IMR-90 (cell line): ENCODE measurements around the gene EMP1. TPM values are rescaled to one million over a fixed set of nuclear protein-coding genes. Genes with fewer than 3 reads are reported as not detected.

Source experiments
- ATAC-seq: fragments of 200-7000 bp; cut with Tn5 transposase; 2 replicates; pipeline ENCODE4 v1.9.1; 2020; ENCODE audit warnings: low read depth, mild to moderate bottlenecking, moderate library complexity
- BruUV-seq: library from RNA; stranded (reverse); fragments of 400-500 nt; replicated peaks from 2 replicates; lab custom pipeline; 2021; lab: Mats Ljungman, UMichigan
- CTCF ChIA-PET: fragments of 300-600 bp; formaldehyde crosslinking; extraction: SDS; loops from one replicate; lab custom pipeline; 2021; ENCODE audit warnings: antibody characterized with exemption; lab: Yijun Ruan, JAX
- POLR2A ChIA-PET: fragments of 300-600 bp; sonication (Branson Sonifier 250); formaldehyde crosslinking; loops from one replicate; lab custom pipeline; 2022; ENCODE audit warnings: antibody characterized with exemption; ENCODE audit not compliant: unreplicated experiment; lab: Charles Lee
- DNase-seq: peaks from one replicate; pipeline ENCODE4 v3.0.0; 2013
- H2AFZ ChIP-seq: replicated peaks from 2 replicates; pipeline ENCODE3; 2013; ENCODE audit warnings: low read length, mild to moderate bottlenecking; ENCODE audit not compliant: poor library complexity
- H2AK5ac ChIP-seq: 2 replicates; pipeline ENCODE4 v1.6.1; 2013; ENCODE audit warnings: low read depth, low read length, inconsistent platforms
- H2AK9ac ChIP-seq: replicated peaks from 2 replicates; pipeline ENCODE3; 2013; ENCODE audit warnings: mild to moderate bottlenecking, low read depth, low read length, moderate library complexity; ENCODE audit not compliant: poor library complexity
- H2BK120ac ChIP-seq: 2 replicates; pipeline ENCODE4 v1.6.1; 2013; ENCODE audit warnings: low read depth, low read length, inconsistent platforms
- H2BK15ac ChIP-seq: 3 replicates; pipeline ENCODE4 v1.6.1; 2013; ENCODE audit warnings: low read depth, low read length, inconsistent platforms
- H2BK20ac ChIP-seq: 2 replicates; pipeline ENCODE4 v1.6.1; 2013; ENCODE audit warnings: low read depth, mild to moderate bottlenecking, inconsistent platforms, low read length, moderate library complexity
- H2BK5ac ChIP-seq: 2 replicates; pipeline ENCODE4 v1.6.1; 2013; ENCODE audit warnings: mild to moderate bottlenecking, low read depth, low read length, inconsistent platforms; ENCODE audit not compliant: poor library complexity, severe bottlenecking
- H3K14ac ChIP-seq: replicated peaks from 2 replicates; pipeline ENCODE4 v1.6.1; 2013; ENCODE audit warnings: low read depth, low read length, inconsistent platforms
- H3K18ac ChIP-seq: 2 replicates; pipeline ENCODE4 v1.6.1; 2013; ENCODE audit warnings: low read depth, low read length, control low read depth
- H3K23ac ChIP-seq: 2 replicates; pipeline ENCODE4 v1.6.1; 2013; ENCODE audit warnings: low read depth, low read length, inconsistent platforms
- H3K27ac ChIP-seq: 2 replicates; pipeline ENCODE4 v1.5.1; 2013; ENCODE audit warnings: mild to moderate bottlenecking, control low read depth, low read length; ENCODE audit not compliant: insufficient read depth
- H3K27me3 ChIP-seq: 2 replicates; pipeline ENCODE4 v1.6.1; 2013; ENCODE audit warnings: low read length; ENCODE audit not compliant: control insufficient read depth, insufficient read depth
- H3K36me3 ChIP-seq: 2 replicates; pipeline ENCODE4 v1.6.1; 2013; ENCODE audit warnings: low read length, mixed read lengths; ENCODE audit not compliant: control insufficient read depth, insufficient read depth
- H3K4ac ChIP-seq: 2 replicates; pipeline ENCODE4 v1.6.1; 2013; ENCODE audit warnings: low read depth, low read length, inconsistent platforms
- H3K4me1 ChIP-seq: 2 replicates; pipeline ENCODE4 v1.6.1; 2013; ENCODE audit warnings: low read length, mixed read lengths; ENCODE audit not compliant: control insufficient read depth, insufficient read depth
- H3K4me2 ChIP-seq: 2 replicates; pipeline ENCODE4 v1.6.1; 2013; ENCODE audit warnings: low read depth, mild to moderate bottlenecking, control low read depth, low read length, moderate library complexity
- H3K4me3 ChIP-seq: 2 replicates; pipeline ENCODE4 v1.5.1; 2013; ENCODE audit warnings: low read depth, mild to moderate bottlenecking, control low read depth, low read length, moderate library complexity; ENCODE audit not compliant: insufficient read depth
- H3K56ac ChIP-seq: 2 replicates; pipeline ENCODE4 v1.6.1; 2013; ENCODE audit warnings: low read length, inconsistent platforms; ENCODE audit not compliant: insufficient read depth; ENCODE audit errors: extremely low read depth
- H3K79me1 ChIP-seq, 2 experiments: 2 replicates each; pipeline ENCODE4 v1.6.1; 2013; ENCODE audit warnings: low read length in 2 of 2, inconsistent platforms in 1 of 2, low read depth in 1 of 2
- H3K9ac ChIP-seq: 2 replicates; pipeline ENCODE4 v1.6.1; 2013; ENCODE audit warnings: low read depth, low read length, control low read depth
- H3K9me1 ChIP-seq: 2 replicates; pipeline ENCODE4 v1.6.1; 2013; ENCODE audit warnings: low read length, inconsistent platforms; ENCODE audit not compliant: insufficient read depth
- H3K9me3 ChIP-seq: 2 replicates; pipeline ENCODE4 v1.6.1; 2013; ENCODE audit warnings: low read length; ENCODE audit not compliant: control insufficient read depth, insufficient read depth
- H4K20me1 ChIP-seq: 2 replicates; pipeline ENCODE4 v1.6.1; 2013; ENCODE audit warnings: low read length, inconsistent platforms; ENCODE audit not compliant: insufficient read depth
- H4K5ac ChIP-seq: 2 replicates; pipeline ENCODE4 v1.6.1; 2013; ENCODE audit warnings: mild to moderate bottlenecking, low read depth, low read length, control low read depth
- H4K8ac ChIP-seq, 2 experiments: 2 replicates each; pipeline ENCODE4 v1.6.1; 2013; ENCODE audit warnings: low read depth in 2 of 2, low read length in 2 of 2, control low read depth in 1 of 2, inconsistent platforms in 1 of 2
- H4K91ac ChIP-seq: 2 replicates; pipeline ENCODE4 v1.6.1; 2013; ENCODE audit warnings: low read depth, low read length, inconsistent platforms; ENCODE audit not compliant: insufficient read depth
- BHLHE40 ChIP-seq: fragments of 150-350 bp; IDR thresholded peaks from 2 replicates; pipeline ENCODE4 v1.6.1; 2016; ENCODE audit warnings: mild to moderate bottlenecking, low read depth, low read length
- CEBPB ChIP-seq: IDR thresholded peaks from 2 replicates; pipeline ENCODE4 v1.6.1; 2012; ENCODE audit warnings: low read depth, low read length, improper control_type of control experiment
- CHD1 ChIP-seq: IDR thresholded peaks from 2 replicates; pipeline ENCODE4 v1.6.1; 2012; ENCODE audit warnings: low read depth, low read length, improper control_type of control experiment
- CTCF ChIP-seq: conservative IDR thresholded peaks from 2 replicates; pipeline ENCODE4 v1.5.1; 2012; ENCODE audit warnings: mild to moderate bottlenecking, low read depth, low read length, improper control_type of control experiment
- ELK1 ChIP-seq: fragments of 150-350 bp; IDR thresholded peaks from 2 replicates; pipeline ENCODE4 v1.6.1; 2016; ENCODE audit warnings: low read depth, mild to moderate bottlenecking, low read length, moderate library complexity, borderline replicate concordance
- FOS ChIP-seq: fragments of 150-350 bp; IDR thresholded peaks from 2 replicates; pipeline ENCODE4 v1.6.1; 2016; ENCODE audit warnings: low read depth, low read length
- MAFK ChIP-seq: IDR thresholded peaks from 2 replicates; pipeline ENCODE4 v1.6.1; 2012; ENCODE audit warnings: low read depth, low read length, improper control_type of control experiment
- MAZ ChIP-seq: IDR thresholded peaks from 2 replicates; pipeline ENCODE4 v1.6.1; 2012; ENCODE audit warnings: low read depth, mild to moderate bottlenecking, low read length, improper control_type of control experiment, moderate library complexity, borderline replicate concordance
- MXI1 ChIP-seq: IDR thresholded peaks from 2 replicates; pipeline ENCODE4 v1.6.1; 2012; ENCODE audit warnings: low read depth, mild to moderate bottlenecking, low read length, moderate library complexity, borderline replicate concordance
- NFE2L2 ChIP-seq: fragments of 150-350 bp; IDR thresholded peaks from 2 replicates; pipeline ENCODE4 v1.6.1; 2016; ENCODE audit warnings: low read depth, mild to moderate bottlenecking, low read length
- POLR2A ChIP-seq: IDR thresholded peaks from 2 replicates; pipeline ENCODE4 v1.6.1; 2012; ENCODE audit warnings: mild to moderate bottlenecking, low read depth, low read length
- RAD21 ChIP-seq: IDR thresholded peaks from 2 replicates; pipeline ENCODE4 v1.6.1; 2012; ENCODE audit warnings: low read length, improper control_type of control experiment
- RCOR1 ChIP-seq: IDR thresholded peaks from 2 replicates; pipeline ENCODE4 v1.6.1; 2012; ENCODE audit warnings: mild to moderate bottlenecking, low read length, improper control_type of control experiment; ENCODE audit not compliant: insufficient replicate concordance
- RFX5 ChIP-seq: IDR thresholded peaks from 2 replicates; pipeline ENCODE4 v1.8.0; 2012; ENCODE audit warnings: low read depth, mild to moderate bottlenecking, low read length, moderate library complexity
- SMC3 ChIP-seq: fragments of 150-350 bp; IDR thresholded peaks from 2 replicates; pipeline ENCODE4 v1.6.1; 2016; ENCODE audit warnings: low read depth, mild to moderate bottlenecking, antibody characterized with exemption, low read length, moderate library complexity
- USF2 ChIP-seq: fragments of 150-350 bp; IDR thresholded peaks from 2 replicates; pipeline ENCODE4 v1.6.1; 2017; ENCODE audit warnings: mild to moderate bottlenecking, antibody characterized with exemption, low read length, low read depth
- WGBS, 2 experiments: methylation state at CpG; one replicate each; pipeline versions ENCODE4 v1.1.5 to v1.1.7; 2013; ENCODE audit warnings: missing lambda C conversion rate in 2 of 2; ENCODE audit not compliant: insufficient read length in 1 of 2; ENCODE audit errors: extremely low coverage in 2 of 2; 5-methylcytosine and 5-hydroxymethylcytosine counted together
- dilution Hi-C: fragments of 300-500 bp; cut with HindIII; formaldehyde crosslinking; loops from one replicate; pipeline ENCODE4 v1.14.3; 2018; ENCODE audit warnings: low sequenced_read_pairs; ENCODE audit not compliant: unreplicated experiment
- in situ Hi-C: fragments of 300-500 bp; cut with MboI; formaldehyde crosslinking; loops from 3 replicates; pipeline ENCODE4 v1.14.3; 2019; ENCODE audit warnings: low sequenced_read_pairs, inconsistent platforms, mixed read lengths
- intact Hi-C: fragments of 100-400 bp; cut with micrococcal nuclease; formaldehyde crosslinking; loops from 2 replicates; pipeline ENCODE4 v1.10.0; 2022
- polyA plus RNA-seq, 3 experiments: library from polyadenylated mRNA; depleted of rRNA; stranded (reverse); fragments of >200 nt; gene quantifications; 2 replicates each; pipeline ENCODE4 v1.2.3, GENCODE V29; 2012; ENCODE audit warnings: low replicate concordance in 1 of 3
- total RNA-seq: library from RNA; depleted of rRNA; stranded (reverse); fragments of >200 nt; gene quantifications from 2 replicates; pipeline ENCODE4 v1.2.3, GENCODE V29; 2012

The EMP1 gene
- total and polyA plus RNA-seq, 2 of the 4 experiments (the other 2 are of a cell fraction) = 137 to 201 TPM

- no peak overlapping the region for H3K4me3 ChIP-seq
- peak overlapping the region; percentile 96 for H2BK20ac ChIP-seq
- peak overlapping the region; percentile 85 for H2AK5ac ChIP-seq
- TF ChIP-seq USF2 (peak; percentile 47), POLR2A (peak; percentile 43; the same call in 1 of the 2 replicates), CEBPB (no peak), RCOR1 (no peak), BHLHE40 (peak; percentile 84), RAD21 (no peak), RFX5 (no peak), MXI1 (0 out of 2 replicates have a peak, but pooled peaks have one; percentile 62), MAFK (no peak), CHD1 (no peak), ELK1 (no peak), FOS (peak; percentile 80), SMC3 (no peak), NFE2L2 (no peak), MAZ (no peak), CTCF (no peak)
- H3K18ac ChIP-seq = peak overlapping the region; percentile 76
- peak overlapping the region; percentile 60 for H3K56ac ChIP-seq
- CTCF ChIA-PET = no interaction called here
- dilution Hi-C loops = no loop called here
- peaks cover 58% of the 10 kb centered on the region for H3K9me1 ChIP-seq
- H3K9me3 ChIP-seq = no peaks in the 10 kb centered on the region
- peak overlapping the region; percentile 46 for H3K4ac ChIP-seq
- in situ Hi-C loops = no loop called here
- peak overlapping the region; percentile 91 for H3K14ac ChIP-seq
- H2BK5ac ChIP-seq = peak overlapping the region; percentile 96
- peaks cover 20 to 86% of the 10 kb centered on the region in 2 experiments for H3K79me1 ChIP-seq
- POLR2A ChIA-PET = interaction anchor here (0.9 kb wide), 1 partner anchor 44 kb away, joined by 3 read pairs; no protein-coding TSS in a partner anchor
- peak overlapping the region; percentile 12; the same call in 1 of the 2 replicates for H3K9ac ChIP-seq
- DNase-seq (peak; percentile 93), ATAC-seq (peak; percentile 7; the same call in 1 of the 2 replicates)
- H2BK15ac ChIP-seq = peak overlapping the region; percentile 49; the same call in 2 of the 3 replicates
- H3K23ac ChIP-seq = peak overlapping the region; percentile 87
- H2AK9ac ChIP-seq = peak overlapping the region; percentile 67
- peak overlapping the region; percentile 5 to 63; a peak in 3 of 4 replicates for H4K8ac ChIP-seq
- H4K20me1 ChIP-seq = peaks cover 8% of the 10 kb centered on the region; the same call in 1 of the 2 replicates
- H3K4me1 ChIP-seq = peaks cover 43% of the 10 kb centered on the region
- no peaks in the 10 kb centered on the region for H3K36me3 ChIP-seq
- H3K27me3 ChIP-seq = no peaks in the 10 kb centered on the region
- peak overlapping the region; percentile 92 for H2BK120ac ChIP-seq
- H3K4me2 ChIP-seq = peak overlapping the region; percentile 70
- H4K5ac ChIP-seq = peak overlapping the region; percentile 47
- H2AFZ ChIP-seq = peak overlapping the region; percentile 77
- peak overlapping the region; percentile 89 for H4K91ac ChIP-seq
- BruUV-seq = no TSS peak
- peak overlapping the region; percentile 79 for H3K27ac ChIP-seq
- intact Hi-C loops = loop anchor here (10.0 kb wide), 1 partner anchor 420 kb away; the partner anchor contains the start of gene APOLD1
- no CpG with 5 or more reads among the region's 12 CpGs for WGBS, 2 experiments
These were observed 7.9 kb downstream of the EMP1 start for GRCh38 chr12:13204428-13204827.
